HUES48 (cell line): ENCODE results near the gene NLRP4.

Experiments
- H3K27ac ChIP-seq: one replicate; pipeline ENCODE4 v1.7.0; 2013; ENCODE audit warnings: low read depth, low read length, inconsistent platforms
- H3K27me3 ChIP-seq: 2 replicates; pipeline ENCODE4 v1.6.1; 2013; ENCODE audit warnings: mild to moderate bottlenecking, low read length; ENCODE audit not compliant: control insufficient read depth, insufficient read depth
- H3K36me3 ChIP-seq: 2 replicates; pipeline ENCODE4 v1.6.1; 2013; ENCODE audit warnings: low read length; ENCODE audit not compliant: control insufficient read depth, insufficient read depth
- H3K4me1 ChIP-seq: 2 replicates; pipeline ENCODE4 v1.6.1; 2013; ENCODE audit warnings: mild to moderate bottlenecking, low read length; ENCODE audit not compliant: control insufficient read depth, insufficient read depth
- H3K4me3 ChIP-seq: 2 replicates; pipeline ENCODE4 v1.5.1; 2013; ENCODE audit warnings: mild to moderate bottlenecking, low read depth, low read length
- H3K9ac ChIP-seq: 2 replicates; pipeline ENCODE4 v1.6.1; 2013; ENCODE audit warnings: mild to moderate bottlenecking, low read depth, low read length, moderate library complexity
- H3K9me3 ChIP-seq: 2 replicates; pipeline ENCODE4 v1.6.1; 2013; ENCODE audit warnings: low read length; ENCODE audit not compliant: control insufficient read depth, insufficient read depth

Gene NLRP4

DNA sequence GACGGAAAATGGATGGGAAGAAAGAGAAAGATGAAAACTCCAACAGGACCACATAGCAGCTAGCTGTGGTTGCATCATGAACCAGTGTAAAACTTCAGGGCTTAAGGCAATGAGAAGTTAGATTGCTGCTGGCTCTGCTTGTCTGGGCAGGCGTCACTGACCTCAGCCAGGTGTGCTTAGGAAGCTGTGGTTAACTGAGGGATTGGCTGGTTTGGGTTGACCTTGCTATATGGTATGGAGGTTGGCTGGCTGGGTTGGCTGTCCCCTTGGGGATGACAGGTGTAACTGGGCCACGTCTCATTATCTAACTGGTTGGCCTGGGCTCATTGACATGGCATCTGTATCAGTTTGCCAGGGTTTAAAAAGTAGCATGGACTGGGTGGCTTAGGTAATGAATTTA lies 40.9 kb downstream of the NLRP4 start:
- no peaks in the 10 kb centered on the region for H3K27me3 ChIP-seq
- no peak overlapping the region for H3K27ac ChIP-seq
- no peaks in the 10 kb centered on the region for H3K36me3 ChIP-seq
- H3K4me3 ChIP-seq = no peak overlapping the region
- peaks cover 89% of the 10 kb centered on the region for H3K9me3 ChIP-seq
- H3K9ac ChIP-seq = no peak overlapping the region
- no peaks in the 10 kb centered on the region for H3K4me1 ChIP-seq

GRCh38 chr19:55882626-55883025 lies 46.3 kb downstream of the NLRP4 start:
- Histone ChIP-seq H3K36me3 (no peaks in the 10 kb centered on the region), H3K27me3 (no peaks in the 10 kb centered on the region), H3K27ac (no peak overlapping the region), H3K9me3 (peaks cover 83% of the 10 kb centered on the region), H3K9ac (no peak overlapping the region), H3K4me3 (no peak overlapping the region), H3K4me1 (no peaks in the 10 kb centered on the region)

GRCh38 chr19:55898911-55899310 lies 62.6 kb downstream of the NLRP4 start:
- peaks cover 72% of the 10 kb centered on the region for H3K9me3 ChIP-seq
- no peak overlapping the region for H3K27ac ChIP-seq
- no peaks in the 10 kb centered on the region for H3K36me3 ChIP-seq
- H3K9ac ChIP-seq = no peak overlapping the region
- H3K4me3 ChIP-seq = no peak overlapping the region
- H3K27me3 ChIP-seq = no peaks in the 10 kb centered on the region
- H3K4me1 ChIP-seq = no peaks in the 10 kb centered on the region

GRCh38 chr19:55901369-55902079 lies 65.2 kb downstream of the NLRP4 start:
- Histone ChIP-seq H3K9me3 (peaks cover 78% of the 10 kb centered on the region), H3K4me3 (no peak overlapping the region), H3K27ac (no peak overlapping the region), H3K27me3 (no peaks in the 10 kb centered on the region), H3K4me1 (no peaks in the 10 kb centered on the region), H3K9ac (no peak overlapping the region), H3K36me3 (no peaks in the 10 kb centered on the region)

GRCh38 chr19:55902080-55902751 lies 65.9 kb downstream of the NLRP4 start:
- Histone ChIP-seq H3K27me3 (no peaks in the 10 kb centered on the region), H3K36me3 (no peaks in the 10 kb centered on the region), H3K9me3 (peaks cover 78% of the 10 kb centered on the region), H3K4me3 (no peak overlapping the region), H3K4me1 (no peaks in the 10 kb centered on the region), H3K9ac (no peak overlapping the region), H3K27ac (no peak overlapping the region)

GRCh38 chr19:55907286-55907685 lies 70.9 kb downstream of the NLRP4 start:
- Histone ChIP-seq H3K27me3 (no peaks in the 10 kb centered on the region), H3K4me1 (no peaks in the 10 kb centered on the region), H3K9me3 (peaks cover 90% of the 10 kb centered on the region), H3K4me3 (no peak overlapping the region), H3K36me3 (no peaks in the 10 kb centered on the region), H3K27ac (no peak overlapping the region), H3K9ac (no peak overlapping the region)

DNA sequence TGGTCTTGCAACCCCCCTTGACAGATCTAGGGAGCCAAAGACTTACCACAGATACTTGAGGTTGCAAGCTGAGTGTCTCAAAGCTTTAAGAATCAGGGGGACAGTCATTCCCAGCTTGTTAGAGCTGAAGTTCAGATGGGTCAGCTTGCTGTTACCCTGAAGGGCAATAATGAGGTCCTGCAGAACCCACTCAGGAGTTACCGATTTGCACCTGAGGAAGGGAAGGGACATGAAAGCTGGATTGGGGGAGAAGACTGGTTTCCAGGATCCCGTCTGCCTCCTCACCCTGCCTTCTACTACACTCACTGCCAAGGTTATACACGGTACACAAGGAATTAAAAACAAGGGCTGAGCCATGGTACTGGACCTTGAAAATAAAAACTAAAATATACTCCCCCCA lies 71.4 kb downstream of the NLRP4 start:
- Histone ChIP-seq H3K9me3 (peaks cover 92% of the 10 kb centered on the region), H3K9ac (no peak overlapping the region), H3K4me1 (no peaks in the 10 kb centered on the region), H3K27me3 (no peaks in the 10 kb centered on the region), H3K27ac (no peak overlapping the region), H3K36me3 (no peaks in the 10 kb centered on the region), H3K4me3 (no peak overlapping the region)

DNA sequence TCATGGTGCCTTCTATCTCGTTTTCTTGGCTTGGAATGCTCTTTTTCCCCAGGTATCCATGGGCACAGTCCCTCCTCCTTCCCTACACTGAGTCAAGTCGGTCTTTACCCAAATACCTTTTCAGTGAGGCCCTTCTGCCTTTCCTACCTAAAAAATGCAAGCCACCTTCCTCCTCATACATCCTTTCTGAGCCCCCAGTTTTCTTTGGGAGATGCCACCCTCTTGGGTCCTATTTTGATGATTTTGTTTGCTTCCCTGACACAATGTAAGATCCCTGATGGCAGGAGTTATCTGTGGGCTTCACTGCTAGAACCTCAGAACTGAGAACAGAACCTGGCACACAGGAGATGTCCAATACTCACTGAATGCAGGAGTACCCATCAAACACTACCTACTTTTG lies 73.5 kb downstream of the NLRP4 start:
- H3K36me3 ChIP-seq = no peaks in the 10 kb centered on the region
- peaks cover 93% of the 10 kb centered on the region for H3K9me3 ChIP-seq
- no peak overlapping the region for H3K4me3 ChIP-seq
- no peaks in the 10 kb centered on the region for H3K27me3 ChIP-seq
- H3K27ac ChIP-seq = no peak overlapping the region
- H3K9ac ChIP-seq = no peak overlapping the region
- no peaks in the 10 kb centered on the region for H3K4me1 ChIP-seq

DNA sequence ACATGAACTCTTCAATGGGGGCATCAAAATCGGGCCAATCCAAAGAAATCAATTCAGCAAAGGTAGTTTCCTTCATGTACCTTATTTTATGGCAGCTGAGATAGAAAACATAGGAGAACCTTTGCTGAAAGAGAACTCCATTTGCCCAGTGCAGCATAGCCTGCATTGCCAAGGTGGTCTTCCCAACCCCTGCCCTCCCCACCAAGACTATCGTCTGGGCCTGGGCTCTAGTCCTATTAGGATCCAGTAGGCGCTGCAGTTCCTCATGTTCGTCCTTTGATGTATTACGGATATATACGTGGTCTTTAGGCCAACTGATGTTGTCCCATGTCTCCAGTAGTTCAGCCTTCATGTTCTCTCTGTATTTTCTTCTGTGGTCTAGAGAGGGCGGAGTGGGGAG lies 76.6 kb downstream of the NLRP4 start:
- H3K27me3 ChIP-seq = no peaks in the 10 kb centered on the region
- no peak overlapping the region for H3K9ac ChIP-seq
- H3K9me3 ChIP-seq = peaks cover 91% of the 10 kb centered on the region
- H3K4me3 ChIP-seq = no peak overlapping the region
- H3K36me3 ChIP-seq = no peaks in the 10 kb centered on the region
- H3K27ac ChIP-seq = no peak overlapping the region
- no peaks in the 10 kb centered on the region for H3K4me1 ChIP-seq

DNA sequence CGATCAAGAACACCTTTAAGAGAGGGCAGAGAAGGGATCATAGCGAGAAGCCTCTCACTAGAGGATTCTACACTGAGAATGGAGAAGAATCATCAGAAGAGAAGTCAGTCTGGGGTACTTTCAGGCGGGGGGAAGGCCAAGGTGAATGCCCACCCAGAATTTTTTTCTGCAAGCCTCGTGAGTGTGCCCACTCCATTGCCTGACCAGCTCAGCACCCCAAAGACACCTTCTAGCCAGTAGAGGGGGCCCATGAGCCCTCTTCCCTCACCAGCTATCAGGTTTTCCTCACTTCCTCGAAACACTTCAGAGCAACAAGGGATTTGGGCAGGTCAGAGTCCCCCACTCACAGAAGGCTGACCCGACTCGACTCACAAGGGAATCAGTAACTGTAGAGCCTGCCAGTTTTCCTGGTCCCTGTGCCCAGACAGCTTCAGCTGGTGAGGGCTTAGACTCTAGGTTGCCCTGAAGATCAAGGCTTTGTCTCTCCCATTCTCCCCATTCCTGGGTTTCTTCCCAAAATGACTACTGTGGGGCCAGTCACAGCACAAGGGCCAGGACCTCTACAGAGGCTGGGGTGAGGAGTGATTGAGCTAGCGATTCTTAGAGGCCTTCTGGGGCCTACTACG lies 77.4 kb downstream of the NLRP4 start:
- H3K9ac ChIP-seq = no peak overlapping the region
- H3K27ac ChIP-seq = no peak overlapping the region
- no peaks in the 10 kb centered on the region for H3K36me3 ChIP-seq
- no peaks in the 10 kb centered on the region for H3K4me1 ChIP-seq
- no peaks in the 10 kb centered on the region for H3K27me3 ChIP-seq
- peaks cover 91% of the 10 kb centered on the region for H3K9me3 ChIP-seq
- H3K4me3 ChIP-seq = no peak overlapping the region

GRCh38 chr19:55923556-55923955 lies 87.2 kb downstream of the NLRP4 start:
- Histone ChIP-seq H3K27ac (no peak overlapping the region), H3K9ac (no peak overlapping the region), H3K27me3 (no peaks in the 10 kb centered on the region), H3K36me3 (no peaks in the 10 kb centered on the region), H3K9me3 (peaks cover 95% of the 10 kb centered on the region), H3K4me1 (no peaks in the 10 kb centered on the region), H3K4me3 (no peak overlapping the region)
